Activated CD4-positive, alpha-beta memory T cell treated with anti-CD3 and anti-CD28 coated beads for 36 hours (primary cell): ENCODE measurements around the gene NEURL3. TPM values are rescaled to one million over a fixed set of nuclear protein-coding genes. Genes with fewer than 3 reads are reported as not detected.

ENCODE experiments used
- CTCF ChIA-PET: fragments of 350-600 bp; sonication (Branson Sonifier 250); formaldehyde crosslinking; loops from one replicate; lab custom pipeline; 2021; ENCODE audit warnings: antibody characterized with exemption, inconsistent platforms; lab: Charles Lee
- POLR2A ChIA-PET: fragments of 350-600 bp; sonication (Branson Sonifier 250); formaldehyde crosslinking; loops from one replicate; lab custom pipeline; 2021; ENCODE audit warnings: antibody characterized with exemption; lab: Charles Lee
- DNase-seq: peaks from one replicate; pipeline ENCODE4 v3.0.0-alpha.2; 2020
- H3K27ac Mint-ChIP-seq: one replicate; pipeline ENCODE4 v1.8.0; 2021; ENCODE audit warnings: mixed read lengths
- H3K27me3 Mint-ChIP-seq: one replicate; pipeline ENCODE4 v1.8.0; 2021; ENCODE audit warnings: mixed read lengths
- H3K36me3 Mint-ChIP-seq: one replicate; pipeline ENCODE4 v1.8.0; 2021; ENCODE audit warnings: mixed read lengths
- H3K4me1 Mint-ChIP-seq: one replicate; pipeline ENCODE4 v1.8.0; 2021; ENCODE audit warnings: low read depth, mixed read lengths
- H3K4me3 Mint-ChIP-seq: one replicate; pipeline ENCODE4 v1.8.0; 2021; ENCODE audit warnings: mild to moderate bottlenecking, mixed read lengths
- H3K9me3 Mint-ChIP-seq: one replicate; pipeline ENCODE4 v1.8.0; 2021; ENCODE audit warnings: mixed read lengths
- intact Hi-C: fragments of 100-400 bp; cut with micrococcal nuclease; formaldehyde crosslinking; loops from one replicate; pipeline ENCODE4 v1.15.1; 2023
- total RNA-seq, 2 experiments: library from RNA; stranded (reverse); gene quantifications; one replicate each; pipeline ENCODE4 v1.2.3, GENCODE V29; 2021

NEURL3 gene
- total RNA-seq, 2 experiments from 2014 or later: 0.87 to 1.1 TPM

DNA sequence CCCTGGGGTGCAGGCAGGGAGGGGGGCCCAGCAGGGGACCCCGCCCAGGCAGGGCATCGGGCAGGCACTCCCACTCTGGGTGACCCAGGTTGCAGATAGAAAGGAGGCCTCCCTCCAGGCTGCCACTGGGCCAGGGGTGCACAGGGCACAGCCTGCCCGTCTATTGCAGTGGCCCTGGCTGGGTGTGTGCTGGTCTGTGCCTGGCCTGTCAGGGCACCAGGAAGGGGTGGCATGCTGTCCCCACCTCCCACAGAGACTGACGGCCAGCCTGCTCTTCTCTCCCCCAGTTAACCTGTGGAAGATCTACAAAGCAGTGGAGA, 44.3 kb upstream of the NEURL3 start:
- Mint-ChIP-seq H3K27ac (no peak overlapping the region), H3K9me3 (no peaks in the 10 kb centered on the region), H3K4me1 (peaks cover 48% of the 10 kb centered on the region), H3K4me3 (no peak overlapping the region), H3K27me3 (peaks cover 1% of the 10 kb centered on the region), H3K36me3 (peaks cover 58% of the 10 kb centered on the region)
- intact Hi-C loops: no loop called here
- ChIA-PET POLR2A (interaction anchor here (2.8 kb wide), 1 partner anchor 11 kb away, joined by 15 read pairs; no protein-coding TSS in a partner anchor), CTCF (interaction anchor here (1.1 kb wide), 1 partner anchor 40 kb away, joined by 3 read pairs; no protein-coding TSS in a partner anchor)
- DNase-seq: no peak

DNA sequence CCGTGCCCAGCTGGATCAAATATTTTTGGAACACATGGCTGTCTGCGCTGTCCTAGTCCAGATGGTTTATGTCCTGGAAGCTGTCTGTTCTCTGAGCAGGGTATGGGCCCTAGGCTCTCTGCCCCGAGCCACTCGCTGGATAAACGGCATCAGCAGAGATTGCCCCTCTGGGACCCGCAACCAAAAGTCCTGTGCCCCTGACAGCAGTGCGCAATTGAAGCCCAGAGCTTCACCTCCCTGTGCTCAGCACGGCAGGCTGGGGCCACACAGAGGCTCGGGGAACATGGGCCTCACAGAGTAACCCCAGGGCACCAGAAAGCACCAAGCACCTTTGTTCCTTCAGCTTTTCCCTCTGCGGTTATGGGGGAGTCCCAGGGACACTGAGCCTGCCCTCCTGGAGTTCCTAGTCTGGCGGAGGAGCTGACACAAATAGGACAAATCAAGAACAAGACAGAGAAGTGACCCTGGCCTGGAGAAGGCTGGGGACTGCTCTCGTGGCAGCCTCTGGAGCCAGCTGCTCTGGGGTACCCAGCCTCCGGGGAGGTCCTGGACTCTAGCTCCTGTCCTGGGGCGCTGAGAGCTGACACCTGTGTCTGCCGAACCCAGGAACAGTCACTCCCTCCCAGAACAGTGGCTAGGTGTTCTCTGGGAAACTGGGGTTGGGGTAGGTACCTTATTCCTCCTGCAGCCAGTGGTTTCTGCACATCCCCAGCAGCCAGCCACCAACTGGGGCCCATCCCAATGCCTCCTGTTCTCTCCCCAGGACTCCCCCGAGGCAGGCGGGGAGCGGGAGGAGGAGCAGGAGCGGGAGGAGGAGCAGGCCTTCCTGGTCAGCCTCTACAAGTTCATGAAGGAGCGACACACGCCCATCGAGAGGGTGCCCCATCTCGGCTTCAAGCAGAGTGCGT, 43.7 kb upstream of the NEURL3 start:
- H3K36me3 Mint-ChIP-seq: peaks cover 64% of the 10 kb centered on the region
- ChIA-PET CTCF (interaction anchor here (1.3 to 2.0 kb wide), 3 partner anchors 10 to 268 kb away, joined by 4 read pairs; partner anchors contain the start of gene CNNM3), POLR2A (interaction anchor here (0.9 to 2.8 kb wide), 3 partner anchors 10 to 22 kb away, joined by 3 to 15 read pairs (median 4); no protein-coding TSS in a partner anchor)
- DNase-seq: no peak
- peaks cover 51% of the 10 kb centered on the region for H3K4me1 Mint-ChIP-seq
- H3K4me3 Mint-ChIP-seq: no peak overlapping the region
- H3K9me3 Mint-ChIP-seq: no peaks in the 10 kb centered on the region
- H3K27ac Mint-ChIP-seq: no peak overlapping the region
- intact Hi-C loops: no loop called here
- peaks cover 1% of the 10 kb centered on the region for H3K27me3 Mint-ChIP-seq

DNA sequence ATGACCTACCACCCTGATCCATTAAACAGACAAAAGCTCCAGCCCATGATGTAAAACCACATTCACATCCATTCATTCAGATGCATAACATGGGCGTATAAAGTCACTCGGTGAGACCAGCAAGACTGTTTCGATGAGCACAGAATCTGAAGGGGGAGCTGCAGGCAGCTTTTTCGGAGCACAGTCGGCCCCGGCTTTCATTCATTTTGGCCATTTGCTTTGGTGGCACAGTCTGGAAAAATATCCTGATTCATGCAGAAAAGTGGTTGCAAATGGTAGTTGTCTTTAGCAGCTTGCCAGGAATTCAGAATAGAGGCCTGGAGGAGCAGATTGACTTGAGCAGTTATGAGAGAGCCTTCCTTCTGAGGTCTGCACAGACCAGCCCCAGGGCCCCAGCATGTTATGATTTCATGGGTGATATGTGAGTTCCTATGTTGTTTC, 42.6 kb upstream of the NEURL3 start:
- CTCF ChIA-PET: interaction anchor here (1.3 to 2.0 kb wide), 3 partner anchors 9 to 269 kb away, joined by 4 read pairs; partner anchors contain the start of gene CNNM3
- Mint-ChIP-seq H3K36me3 (peaks cover 70% of the 10 kb centered on the region), H3K9me3 (no peaks in the 10 kb centered on the region), H3K27me3 (no peaks in the 10 kb centered on the region), H3K4me1 (peaks cover 53% of the 10 kb centered on the region), H3K27ac (peak overlapping the region; percentile 67), H3K4me3 (no peak overlapping the region)
- POLR2A ChIA-PET: interaction anchor here (0.6 to 2.8 kb wide), 3 partner anchors 9 to 195 kb away, joined by 3 to 15 read pairs (median 4); no protein-coding TSS in a partner anchor
- intact Hi-C loops: no loop called here
- DNase-seq: no peak

DNA sequence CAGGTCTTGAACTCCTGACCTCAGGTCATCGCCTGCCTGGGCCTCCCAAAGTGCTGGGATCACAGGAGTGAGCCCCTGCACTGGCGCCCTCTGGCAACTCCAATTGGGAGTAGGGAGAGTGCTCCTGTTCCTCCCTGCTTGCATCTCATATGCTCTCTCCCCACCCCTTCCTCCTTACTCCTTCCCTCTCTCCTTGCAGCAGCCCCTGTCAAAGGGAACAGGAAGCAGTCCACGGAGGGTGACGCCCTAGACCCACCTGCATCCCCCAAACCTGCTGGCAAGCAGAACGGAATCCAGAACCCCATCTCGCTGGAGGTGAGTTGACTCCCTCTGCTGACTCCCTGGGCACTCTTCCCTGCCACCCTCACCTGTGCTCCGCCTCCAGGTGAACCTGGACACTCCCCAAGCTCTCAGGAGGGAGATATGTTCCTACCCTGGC, 42.1 kb upstream of the NEURL3 start:
- no peaks in the 10 kb centered on the region for H3K9me3 Mint-ChIP-seq
- CTCF ChIA-PET: interaction anchor here (1.1 to 2.0 kb wide), 3 partner anchors 8 to 19 kb away, joined by 3 to 4 read pairs (median 4); no protein-coding TSS in a partner anchor
- intact Hi-C loops: no loop called here
- POLR2A ChIA-PET: interaction anchor here (0.6 to 2.8 kb wide), 3 partner anchors 9 to 195 kb away, joined by 3 to 15 read pairs (median 3); no protein-coding TSS in a partner anchor
- peaks cover 55% of the 10 kb centered on the region for H3K4me1 Mint-ChIP-seq
- no peaks in the 10 kb centered on the region for H3K27me3 Mint-ChIP-seq
- peaks cover 71% of the 10 kb centered on the region for H3K36me3 Mint-ChIP-seq
- H3K4me3 Mint-ChIP-seq: peak overlapping the region; percentile 13
- peak overlapping the region; percentile 67 for H3K27ac Mint-ChIP-seq
- no peak for DNase-seq

DNA sequence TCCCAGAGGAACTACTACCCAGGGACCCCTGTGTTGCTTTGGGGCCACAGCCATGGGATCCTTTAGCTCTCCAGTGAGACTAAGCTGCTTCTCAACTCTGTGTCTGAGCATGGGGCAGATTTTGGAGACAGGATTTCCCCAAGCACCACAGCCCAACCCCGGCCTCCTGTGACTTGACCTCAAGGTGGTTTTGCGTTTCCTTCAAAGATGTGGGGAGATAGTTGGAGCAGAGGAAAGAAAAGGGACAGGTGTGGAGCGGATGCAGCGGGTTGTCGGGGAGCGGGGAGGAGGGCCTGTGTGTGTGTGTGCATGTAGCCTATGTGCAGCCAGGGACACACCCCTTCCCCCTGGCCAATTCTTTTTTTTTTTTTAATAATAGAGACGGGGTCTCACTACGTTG, 41.6 kb upstream of the NEURL3 start:
- H3K27ac Mint-ChIP-seq: peak overlapping the region; percentile 82
- peaks cover 53% of the 10 kb centered on the region for H3K4me1 Mint-ChIP-seq
- ChIA-PET POLR2A (interaction anchor here (1.2 kb wide), 1 partner anchor 18 kb away, joined by 3 read pairs; no protein-coding TSS in a partner anchor), CTCF (interaction anchor here (1.1 to 2.0 kb wide), 3 partner anchors 8 to 19 kb away, joined by 3 to 4 read pairs (median 4); no protein-coding TSS in a partner anchor)
- no peak overlapping the region for H3K4me3 Mint-ChIP-seq
- no peaks in the 10 kb centered on the region for H3K9me3 Mint-ChIP-seq
- intact Hi-C loops: loop anchor here (1.0 kb wide), 1 partner anchor 10 kb away; the partner anchor contains the start of gene ARID5A
- H3K27me3 Mint-ChIP-seq: no peaks in the 10 kb centered on the region
- peaks cover 72% of the 10 kb centered on the region for H3K36me3 Mint-ChIP-seq
- DNase-seq: no peak

DNA sequence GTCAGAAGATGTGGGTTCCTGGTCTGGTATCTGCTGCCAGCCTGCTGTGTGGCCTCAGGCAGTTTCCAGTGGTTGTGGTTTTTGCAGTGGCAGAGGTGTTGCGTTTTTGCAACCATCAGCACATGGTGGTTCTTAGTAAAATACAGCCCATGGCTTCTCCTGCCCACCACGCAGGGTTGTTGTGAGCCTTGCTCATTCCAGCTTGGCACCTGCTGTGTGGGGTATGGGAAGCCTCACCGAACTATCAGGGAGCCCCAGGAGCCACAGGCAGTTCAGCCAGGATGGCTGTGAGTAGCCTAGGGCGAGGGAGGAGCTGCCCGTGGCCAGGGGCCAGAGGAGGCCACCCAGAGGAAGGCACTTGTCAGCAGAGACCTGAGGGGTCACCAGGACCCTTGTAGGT, 41.2 kb upstream of the NEURL3 start:
- peaks cover 58% of the 10 kb centered on the region for H3K4me1 Mint-ChIP-seq
- ChIA-PET CTCF (interaction anchor here (1.1 kb wide), 1 partner anchor 19 kb away, joined by 3 read pairs; no protein-coding TSS in a partner anchor), POLR2A (interaction anchor here (1.2 kb wide), 1 partner anchor 18 kb away, joined by 3 read pairs; no protein-coding TSS in a partner anchor)
- peaks cover 74% of the 10 kb centered on the region for H3K36me3 Mint-ChIP-seq
- peak; percentile 58 for DNase-seq
- H3K27me3 Mint-ChIP-seq: no peaks in the 10 kb centered on the region
- intact Hi-C loops: loop anchor here (1.0 kb wide), 1 partner anchor 10 kb away; the partner anchor contains the start of gene ARID5A
- H3K27ac Mint-ChIP-seq: peak overlapping the region; percentile 82
- peak overlapping the region; percentile 14 for H3K4me3 Mint-ChIP-seq
- H3K9me3 Mint-ChIP-seq: no peaks in the 10 kb centered on the region

DNA sequence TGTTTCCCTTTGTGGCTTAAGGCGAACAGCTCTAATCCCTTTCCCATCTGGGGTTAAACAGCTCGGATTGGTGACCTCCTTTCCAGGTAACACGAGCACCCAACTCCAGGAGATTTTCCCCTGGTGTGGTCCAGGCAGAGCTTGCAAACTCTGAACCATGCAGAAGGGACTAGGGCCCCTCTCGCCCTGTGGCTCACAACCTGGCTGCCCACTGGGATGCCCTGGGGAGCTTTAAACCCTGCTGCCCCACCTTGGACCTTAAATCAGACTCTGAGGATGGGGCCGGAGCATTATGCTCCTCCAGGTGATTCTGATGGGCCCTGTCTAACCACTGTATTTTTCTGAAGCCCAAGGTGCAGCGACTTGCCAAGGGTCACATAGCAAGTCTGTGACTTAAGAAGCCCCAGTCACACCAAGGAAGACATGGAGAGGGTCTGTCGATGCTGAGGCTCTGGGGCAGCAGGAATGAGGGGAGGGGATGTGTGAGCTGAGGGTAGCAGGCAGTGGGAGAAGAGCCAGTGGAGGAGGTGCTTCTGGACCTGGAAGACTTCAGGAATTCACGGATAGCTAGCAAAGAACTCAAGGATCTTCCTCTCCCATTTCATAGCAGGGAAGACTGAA, 37.3 kb upstream of the NEURL3 start:
- intact Hi-C loops: no loop called here
- no peak for DNase-seq
- Mint-ChIP-seq H3K4me3 (peak overlapping the region; percentile 44), H3K27ac (peak overlapping the region; percentile 35), H3K4me1 (peaks cover 73% of the 10 kb centered on the region), H3K27me3 (no peaks in the 10 kb centered on the region), H3K9me3 (no peaks in the 10 kb centered on the region), H3K36me3 (peaks cover 93% of the 10 kb centered on the region)
- ChIA-PET POLR2A (interaction anchor here (0.6 to 8.8 kb wide), 4 partner anchors 9 to 273 kb away, joined by 3 to 240 read pairs (median 28); no protein-coding TSS in a partner anchor), CTCF (interaction anchor here (0.9 to 6.5 kb wide), 3 partner anchors 13 to 135 kb away, joined by 3 to 74 read pairs (median 3); no protein-coding TSS in a partner anchor)

DNA sequence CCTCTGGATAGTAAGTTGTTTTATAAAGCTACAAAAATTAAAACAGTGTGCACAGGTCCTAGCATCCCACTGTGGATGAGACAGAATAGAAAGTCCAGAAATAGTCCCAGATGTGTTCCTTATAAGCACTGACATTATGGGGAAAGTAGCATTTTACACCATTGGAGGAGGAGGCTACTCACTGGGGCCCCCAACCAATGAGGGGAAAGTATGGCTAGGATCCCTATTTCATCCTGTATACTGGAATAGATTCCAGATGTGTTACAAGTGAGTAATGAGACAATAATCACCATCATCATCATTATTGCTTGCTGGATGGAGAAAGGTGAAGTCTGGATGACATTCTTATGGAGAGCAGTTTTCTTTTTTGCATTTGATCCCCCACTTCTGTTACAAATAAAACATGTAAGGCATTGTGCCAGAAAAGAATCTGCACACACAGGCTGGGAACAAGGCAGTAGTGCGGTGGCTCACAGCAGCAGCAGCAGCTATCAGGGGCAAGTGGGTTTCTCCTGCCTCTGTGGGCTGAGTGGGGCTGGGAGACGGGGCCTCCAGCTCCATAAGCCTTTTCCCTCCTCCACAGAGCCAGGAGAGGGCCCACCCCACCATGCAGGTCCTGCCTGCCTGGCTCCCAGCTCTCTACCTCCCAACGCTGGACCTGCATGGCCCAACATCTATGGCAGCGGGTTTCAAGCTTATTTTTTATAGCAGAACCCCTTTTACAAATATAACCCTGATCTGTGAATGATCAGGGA, 36.4 kb upstream of the NEURL3 start:
- Mint-ChIP-seq H3K9me3 (no peaks in the 10 kb centered on the region), H3K36me3 (peaks cover 92% of the 10 kb centered on the region), H3K4me1 (peaks cover 65% of the 10 kb centered on the region), H3K4me3 (peak overlapping the region; percentile 95), H3K27me3 (no peaks in the 10 kb centered on the region), H3K27ac (peak overlapping the region; percentile 28)
- ChIA-PET POLR2A (interaction anchor here (1.0 to 8.8 kb wide), 3 partner anchors 8 to 14 kb away, joined by 3 to 240 read pairs (median 54); no protein-coding TSS in a partner anchor), CTCF (interaction anchor here (0.9 to 6.5 kb wide), 3 partner anchors 14 to 134 kb away, joined by 3 to 74 read pairs (median 24); no protein-coding TSS in a partner anchor)
- intact Hi-C loops: no loop called here
- no peak for DNase-seq

DNA sequence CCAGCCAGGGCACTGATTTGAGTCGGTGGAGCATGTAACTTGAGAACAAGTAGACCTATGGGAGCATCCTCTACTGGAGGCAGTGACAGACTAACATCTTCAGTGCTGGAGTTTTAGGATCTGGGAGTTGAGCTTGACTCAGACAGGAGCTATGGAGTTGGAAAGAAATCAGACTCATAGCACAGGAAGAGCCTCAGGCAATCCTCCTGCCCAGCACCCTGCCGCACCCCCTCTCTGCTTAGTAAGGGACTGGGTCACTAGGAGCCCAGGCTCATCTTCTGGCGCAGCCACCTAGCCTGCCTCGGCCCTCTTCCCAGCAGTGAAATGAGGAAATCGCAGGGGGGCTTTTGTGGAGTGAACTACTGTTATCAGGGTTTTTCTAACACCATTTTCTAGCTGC, 35.0 kb upstream of the NEURL3 start:
- DNase-seq: no peak
- peak overlapping the region; percentile 98 for H3K27ac Mint-ChIP-seq
- peak overlapping the region; percentile 95 for H3K4me3 Mint-ChIP-seq
- ChIA-PET POLR2A (interaction anchor here (3.3 to 8.8 kb wide), 3 partner anchors 9 to 13 kb away, joined by 15 to 240 read pairs (median 54); no protein-coding TSS in a partner anchor), CTCF (interaction anchor here (1.1 to 6.5 kb wide), 4 partner anchors 12 to 318 kb away, joined by 3 to 74 read pairs (median 34); partner anchors contain the start of gene ANKRD39)
- peaks cover 80% of the 10 kb centered on the region for H3K36me3 Mint-ChIP-seq
- intact Hi-C loops: no loop called here
- H3K9me3 Mint-ChIP-seq: no peaks in the 10 kb centered on the region
- peaks cover 62% of the 10 kb centered on the region for H3K4me1 Mint-ChIP-seq
- H3K27me3 Mint-ChIP-seq: no peaks in the 10 kb centered on the region

DNA sequence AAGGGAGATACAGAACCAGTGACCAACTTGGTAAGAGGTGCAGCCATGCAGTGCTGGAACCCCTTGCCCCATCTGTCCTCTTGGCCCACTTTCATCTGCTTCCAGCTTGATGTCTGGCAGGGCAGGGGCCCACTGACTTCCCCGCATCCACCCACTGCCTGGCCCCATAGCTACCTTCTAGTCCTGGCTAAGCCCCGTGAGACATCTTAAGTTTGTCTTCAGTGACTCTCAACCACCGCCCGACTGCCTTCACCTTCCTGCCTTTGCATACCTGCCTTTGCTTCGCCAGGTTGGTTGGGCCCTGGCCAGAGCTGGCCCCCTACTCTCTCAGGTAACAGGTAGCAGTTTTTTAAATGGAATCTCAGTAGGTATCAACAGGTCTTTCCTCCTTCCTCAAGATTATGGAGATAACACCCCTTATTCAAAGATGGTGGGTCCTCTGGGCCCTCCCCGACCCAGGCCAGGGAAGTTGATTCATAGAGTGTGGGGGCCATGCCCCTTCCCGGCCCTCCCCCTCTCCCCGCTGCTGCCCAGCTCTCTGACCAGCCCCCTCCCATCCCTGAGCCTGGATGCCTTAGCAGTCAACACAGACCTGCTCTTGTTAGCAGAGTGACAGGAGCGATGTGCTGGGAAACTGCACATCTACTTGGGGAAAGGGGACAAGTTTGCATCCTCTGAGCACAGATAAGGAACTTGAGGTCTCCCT, 34.2 kb upstream of the NEURL3 start:
- CTCF ChIA-PET: interaction anchor here (1.0 to 6.5 kb wide), 8 partner anchors 9 to 319 kb away, joined by 3 to 74 read pairs (median 6); partner anchors contain the start of gene ANKRD39
- H3K4me1 Mint-ChIP-seq: peaks cover 56% of the 10 kb centered on the region
- no peak for DNase-seq
- H3K4me3 Mint-ChIP-seq: peak overlapping the region; percentile 95
- no peaks in the 10 kb centered on the region for H3K27me3 Mint-ChIP-seq
- intact Hi-C loops: loop anchor here (2.0 to 5.0 kb wide), 6 partner anchors 15 to 332 kb away; partner anchors contain the start of genes CIAO1, KANSL3, STARD7 and TMEM127
- H3K9me3 Mint-ChIP-seq: no peaks in the 10 kb centered on the region
- peaks cover 73% of the 10 kb centered on the region for H3K36me3 Mint-ChIP-seq
- H3K27ac Mint-ChIP-seq: peak overlapping the region; percentile 98
- POLR2A ChIA-PET: interaction anchor here (1.2 to 8.8 kb wide), 6 partner anchors 9 to 397 kb away, joined by 4 to 240 read pairs (median 12); partner anchors contain the start of gene STARD7
